ENCODE measurements around the gene NR1D1. TPM values are rescaled to one million over a fixed set of nuclear protein-coding genes. Genes with fewer than 3 reads are reported as not detected.
A peak's percentile ranks its signal among the peaks of the same experiment; 100 is the strongest.
"Not testable (repeated sequence)": the region's sequence is repeated elsewhere in the genome, so short reads cannot be mapped to it uniquely, and the experiment has no call there.

The NR1D1 gene
- total RNA-seq = 1 to 10 TPM; 3.0 to 4.4 TPM
- polyA plus RNA-seq (2013, experiment 1 of 2) = 3.1 TPM
- 2.3 TPM for polyA plus RNA-seq (2013, experiment 2 of 2)
- long read RNA-seq, experiment 1, partial matches to known transcripts = 2 of 3 reads
- long read RNA-seq, experiment 1, other reads (novel, unspliced or antisense) = 0 of 3 reads
- long read RNA-seq, experiment 2, transcript NR1D1-201 (8 exons, 2,772 nt) = major isoform, 11 of 13 reads
- long read RNA-seq, experiment 2, partial matches to known transcripts = 0 of 13 reads
- long read RNA-seq, experiment 2, other reads (novel, unspliced or antisense) = 2 of 13 reads
- long read RNA-seq, experiment 3, partial matches to known transcripts = 0 of 7 reads
- long read RNA-seq, experiment 3, other reads (novel, unspliced or antisense) = 4 of 7 reads
- long read RNA-seq, experiment 4, partial matches to known transcripts = 1 of 1 reads
- long read RNA-seq, experiment 4, other reads (novel, unspliced or antisense) = 0 of 1 reads

DNA sequence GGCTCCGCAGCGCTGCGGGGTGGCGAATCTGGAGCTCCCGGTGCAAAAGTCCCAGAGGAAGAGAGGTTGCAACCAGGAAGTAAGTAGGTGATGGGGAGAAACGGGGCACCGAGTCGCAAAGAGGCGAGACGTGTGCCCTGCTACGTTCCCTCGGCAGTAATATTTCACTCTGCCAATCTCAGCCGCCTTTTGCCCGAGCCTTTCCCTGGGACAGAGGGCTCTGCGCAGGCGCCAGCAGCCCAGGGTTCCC, at the start of gene NR1D1:
TSS of gene NR1D1 (minus strand) at position 171 of the 250 bp plus-strand sequence. CDS start 495 bp downstream, outside the sequence.
- Mint-ChIP-seq H3K9me3 (peaks cover 10% of the 10 kb centered on the region), H3K36me3 (ENCODE audit: low read depth) (peaks cover 9% of the 10 kb centered on the region), H3K4me1 (peaks cover 46% of the 10 kb centered on the region), H3K27me3 (ENCODE audit: insufficient read depth) (peaks cover 62% of the 10 kb centered on the region), H3K4me3 (peak within 1 kb of the TSS; percentile 53), H3K27ac (peak within 1 kb of the TSS; percentile 95)
- no peak for DNase-seq
- H3K4me1 ChIP-seq (ENCODE audit: control insufficient read depth, insufficient read depth, low read length) = peaks cover 5% of the 10 kb centered on the region
- no peaks in the 10 kb centered on the region for H3K36me3 ChIP-seq (ENCODE audit: control insufficient read depth, insufficient read depth, low read length)
- H3K27ac ChIP-seq (ENCODE audit: low read depth, low read length) = no peak within 1 kb of the TSS
- WGBS, 2 experiments (ENCODE audit: insufficient coverage in 1 of 2, insufficient read length in 1 of 2) = 0 to 1% methylated on average over 4 to 16 of the region's 16 CpGs
- TF ChIP-seq, protein P1, sequence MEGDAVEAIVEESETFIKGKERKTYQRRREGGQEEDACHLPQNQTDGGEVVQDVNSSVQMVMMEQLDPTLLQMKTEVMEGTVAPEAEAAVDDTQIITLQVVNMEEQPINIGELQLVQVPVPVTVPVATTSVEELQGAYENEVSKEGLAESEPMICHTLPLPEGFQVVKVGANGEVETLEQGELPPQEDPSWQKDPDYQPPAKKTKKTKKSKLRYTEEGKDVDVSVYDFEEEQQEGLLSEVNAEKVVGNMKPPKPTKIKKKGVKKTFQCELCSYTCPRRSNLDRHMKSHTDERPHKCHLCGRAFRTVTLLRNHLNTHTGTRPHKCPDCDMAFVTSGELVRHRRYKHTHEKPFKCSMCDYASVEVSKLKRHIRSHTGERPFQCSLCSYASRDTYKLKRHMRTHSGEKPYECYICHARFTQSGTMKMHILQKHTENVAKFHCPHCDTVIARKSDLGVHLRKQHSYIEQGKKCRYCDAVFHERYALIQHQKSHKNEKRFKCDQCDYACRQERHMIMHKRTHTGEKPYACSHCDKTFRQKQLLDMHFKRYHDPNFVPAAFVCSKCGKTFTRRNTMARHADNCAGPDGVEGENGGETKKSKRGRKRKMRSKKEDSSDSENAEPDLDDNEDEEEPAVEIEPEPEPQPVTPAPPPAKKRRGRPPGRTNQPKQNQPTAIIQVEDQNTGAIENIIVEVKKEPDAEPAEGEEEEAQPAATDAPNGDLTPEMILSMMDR (conservative IDR thresholded peaks at IDR 0.05) = no peak
- H3K9ac ChIP-seq (ENCODE audit: extremely low read depth, low read length, poor library complexity, severe bottlenecking) = no peak within 1 kb of the TSS
- H3K4me3 ChIP-seq (ENCODE audit: low read length) = peak within 1 kb of the TSS; percentile 79
- peaks cover 11% of the 10 kb centered on the region for H3K27me3 ChIP-seq (ENCODE audit: control insufficient read depth, insufficient read depth, low read length, poor library complexity, severe bottlenecking)
- H3K9me3 ChIP-seq (ENCODE audit: control insufficient read depth, low read length) = no peaks in the 10 kb centered on the region

DNA sequence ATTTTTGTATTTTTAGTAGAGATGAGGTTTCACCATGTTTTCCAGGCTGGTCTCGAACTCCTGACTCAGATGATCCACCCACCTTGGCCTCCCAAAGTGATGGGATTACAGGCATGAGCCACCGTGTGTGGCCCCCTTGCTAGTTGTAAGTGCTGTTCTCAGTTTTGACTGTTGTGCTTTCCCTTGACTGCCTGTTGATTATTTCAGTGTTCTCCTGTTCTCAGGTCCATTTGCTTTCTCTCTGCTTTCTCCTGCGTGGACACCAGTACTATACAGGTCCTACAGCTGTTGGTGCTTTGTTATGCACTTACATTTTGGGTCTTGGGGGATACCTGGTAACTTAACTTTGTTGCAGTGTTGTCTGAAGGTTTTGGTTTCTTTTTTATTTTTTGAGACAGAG, 48.1 kb upstream of the NR1D1 start:
- no peaks in the 10 kb centered on the region for H3K4me1 ChIP-seq (ENCODE audit: control insufficient read depth, insufficient read depth, low read length)
- no peak for DNase-seq
- H3K27me3 ChIP-seq (ENCODE audit: control insufficient read depth, insufficient read depth, low read length, poor library complexity, severe bottlenecking) = no peaks in the 10 kb centered on the region
- peaks cover 71% of the 10 kb centered on the region for H3K36me3 ChIP-seq (ENCODE audit: control insufficient read depth, insufficient read depth, low read length)
- H3K4me1 Mint-ChIP-seq = no peaks in the 10 kb centered on the region
- H3K27ac ChIP-seq (ENCODE audit: low read depth, low read length) = no peak overlapping the region
- no peaks in the 10 kb centered on the region for H3K9me3 ChIP-seq (ENCODE audit: control insufficient read depth, low read length)
- no peaks in the 10 kb centered on the region for H3K27me3 Mint-ChIP-seq (ENCODE audit: insufficient read depth)
- peak overlapping the region; percentile 5 for H3K27ac Mint-ChIP-seq
- H3K36me3 Mint-ChIP-seq (ENCODE audit: low read depth) = peaks cover 65% of the 10 kb centered on the region
- TF ChIP-seq, protein P1 (conservative IDR thresholded peaks at IDR 0.05) = no peak
- H3K4me3 Mint-ChIP-seq = no peak overlapping the region
- no peaks in the 10 kb centered on the region for H3K9me3 Mint-ChIP-seq
- no peak overlapping the region for H3K9ac ChIP-seq (ENCODE audit: extremely low read depth, low read length, poor library complexity, severe bottlenecking)
- H3K4me3 ChIP-seq (ENCODE audit: low read length) = no peak overlapping the region
- 93 to 100% methylated on average over 3 of the region's 3 CpGs for WGBS, 2 experiments (ENCODE audit: insufficient coverage in 1 of 2, insufficient read length in 1 of 2)

DNA sequence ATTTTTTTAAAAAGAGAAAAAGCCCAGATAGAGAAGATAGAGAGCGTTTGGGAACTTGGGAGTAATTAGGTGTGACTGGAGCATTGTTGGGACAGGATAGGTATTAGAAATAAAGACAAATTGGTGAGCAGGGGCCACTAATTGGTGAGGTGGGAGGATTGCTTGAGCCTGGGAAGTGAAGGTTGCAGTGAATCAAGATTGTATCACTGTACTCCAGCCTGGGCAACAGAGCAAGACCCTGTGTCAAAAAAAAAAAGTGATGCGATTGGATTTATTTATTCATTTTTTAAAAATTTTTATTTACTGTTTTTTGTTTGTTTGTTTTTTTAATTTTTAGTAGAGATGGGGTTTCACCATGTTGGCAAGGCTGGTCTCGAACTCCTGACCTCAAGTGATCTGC, 45.1 kb upstream of the NR1D1 start:
- no peaks in the 10 kb centered on the region for H3K9me3 Mint-ChIP-seq
- Histone ChIP-seq H3K4me1 (ENCODE audit: control insufficient read depth, insufficient read depth, low read length) (peaks cover 6% of the 10 kb centered on the region), H3K4me3 (ENCODE audit: low read length) (no peak overlapping the region), H3K9ac (ENCODE audit: extremely low read depth, low read length, poor library complexity, severe bottlenecking) (no peak overlapping the region), H3K27me3 (ENCODE audit: control insufficient read depth, insufficient read depth, low read length, poor library complexity, severe bottlenecking) (no peaks in the 10 kb centered on the region), H3K9me3 (ENCODE audit: control insufficient read depth, low read length) (no peaks in the 10 kb centered on the region), H3K27ac (ENCODE audit: low read depth, low read length) (no peak overlapping the region), H3K36me3 (ENCODE audit: control insufficient read depth, insufficient read depth, low read length) (peaks cover 65% of the 10 kb centered on the region)
- H3K4me3 Mint-ChIP-seq = no peak overlapping the region
- WGBS, 2 experiments (ENCODE audit: insufficient coverage in 1 of 2, insufficient read length in 1 of 2) = 96 to 99% methylated on average over 2 to 3 of the region's 3 CpGs
- TF ChIP-seq, protein P1 (conservative IDR thresholded peaks at IDR 0.05) = no peak
- DNase-seq = no peak
- peaks cover 13% of the 10 kb centered on the region for H3K4me1 Mint-ChIP-seq
- peaks cover 68% of the 10 kb centered on the region for H3K36me3 Mint-ChIP-seq (ENCODE audit: low read depth)
- no peaks in the 10 kb centered on the region for H3K27me3 Mint-ChIP-seq (ENCODE audit: insufficient read depth)
- H3K27ac Mint-ChIP-seq = no peak overlapping the region

DNA sequence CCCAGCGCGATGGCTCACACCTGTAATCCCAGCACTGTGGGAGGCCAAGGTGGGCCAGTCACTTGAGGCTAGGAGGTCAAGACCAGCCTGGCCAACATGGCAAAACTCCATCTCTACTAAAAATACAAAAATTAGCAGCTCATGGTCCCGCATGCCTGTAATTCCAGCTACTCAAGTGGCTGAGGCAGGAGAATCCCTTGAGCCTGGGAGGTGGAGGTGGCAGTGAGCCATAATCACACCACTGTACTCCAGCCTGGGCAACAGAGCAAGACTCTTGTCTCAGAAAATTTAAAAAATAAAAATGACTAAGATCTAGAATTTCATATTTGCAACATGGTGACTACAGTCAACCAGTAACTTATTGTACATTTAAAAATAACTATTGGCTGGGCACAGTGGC, 42.8 kb upstream of the NR1D1 start:
- not testable (repeated sequence) for DNase-seq, H3K4me3 Mint-ChIP-seq

More for the DNA sequence above, 42.8 kb upstream of the NR1D1 start:
- H3K4me1 ChIP-seq (ENCODE audit: control insufficient read depth, insufficient read depth, low read length); H3K27me3 ChIP-seq (ENCODE audit: control insufficient read depth, insufficient read depth, low read length, poor library complexity, severe bottlenecking); H3K27ac Mint-ChIP-seq; H3K9me3 ChIP-seq (ENCODE audit: control insufficient read depth, low read length); H3K27ac ChIP-seq (ENCODE audit: low read depth, low read length); H3K27me3 Mint-ChIP-seq (ENCODE audit: insufficient read depth); H3K9ac ChIP-seq (ENCODE audit: extremely low read depth, low read length, poor library complexity, severe bottlenecking); H3K9me3 Mint-ChIP-seq; H3K4me3 ChIP-seq (ENCODE audit: low read length): not testable (repeated sequence)
- peaks cover 16% of the 10 kb centered on the region for H3K4me1 Mint-ChIP-seq
- 94 to 100% methylated on average over 2 to 3 of the region's 3 CpGs for WGBS, 2 experiments (ENCODE audit: insufficient coverage in 1 of 2, insufficient read length in 1 of 2)
- H3K36me3 Mint-ChIP-seq (ENCODE audit: low read depth) = peaks cover 49% of the 10 kb centered on the region
- peaks cover 45% of the 10 kb centered on the region for H3K36me3 ChIP-seq (ENCODE audit: control insufficient read depth, insufficient read depth, low read length)

Measured in endodermal cell (in vitro differentiated cells).